ENCODE measurements around the gene TGFB2. TPM values are rescaled to one million over a fixed set of nuclear protein-coding genes. Genes with fewer than 3 reads are reported as not detected.

TGFB2 gene
- total RNA-seq, 4 donors from 2014 or later = 5.3 to 12.6 (median 6.1) TPM

DNA sequence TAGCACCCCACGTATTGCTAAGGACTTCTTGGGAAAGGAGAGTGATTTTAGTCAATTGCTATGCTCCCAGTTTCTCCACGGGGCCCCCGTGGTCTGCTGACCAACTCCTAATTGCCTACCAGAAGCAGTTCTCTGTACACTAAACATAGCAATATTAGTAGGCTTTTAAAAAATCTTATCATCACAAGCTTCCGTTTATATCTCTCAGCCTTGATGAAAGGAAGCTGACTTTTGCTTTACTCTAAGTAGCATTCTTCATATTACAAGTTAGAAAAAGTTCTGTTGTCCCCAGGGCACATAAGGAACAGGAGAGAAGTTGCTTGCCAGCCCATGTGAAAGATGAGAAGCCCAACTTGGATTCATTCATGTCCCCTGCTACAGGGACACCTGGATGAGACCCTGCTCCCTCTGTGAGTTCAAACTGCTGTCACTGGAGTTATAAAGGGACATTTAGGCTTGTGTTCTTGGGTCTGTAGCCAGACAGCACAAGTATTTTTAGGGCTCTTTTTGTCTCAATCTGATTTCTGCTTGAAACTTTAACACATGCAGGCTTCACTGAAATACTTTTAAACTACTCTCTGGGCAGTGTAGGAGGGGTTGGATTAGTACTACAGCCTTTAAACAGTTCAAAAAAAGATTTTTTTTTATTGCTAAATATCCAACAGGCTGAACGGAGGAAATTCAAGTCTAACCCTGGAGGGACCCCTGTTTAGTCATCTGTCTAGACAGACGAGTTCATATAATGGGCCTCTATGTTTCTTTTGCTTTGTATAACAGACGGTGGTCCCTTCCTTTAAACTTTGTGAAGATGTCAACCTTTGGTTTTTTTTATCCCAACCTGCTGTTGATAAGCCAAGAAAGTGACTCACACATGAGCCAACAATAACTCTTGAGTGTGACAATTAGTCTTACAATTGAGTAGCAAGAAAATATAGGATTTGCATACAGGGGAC is 29.5 kb downstream of the TGFB2 start:
- Histone ChIP-seq H3K27me3 (no peaks in the 10 kb centered on the region), H3K4me1 (peaks cover 38 to 71% (median 54%) of the 10 kb centered on the region in 4 donors), H3K36me3 (no peaks in the 10 kb centered on the region), H3K9me3 (no peaks in the 10 kb centered on the region), H3K4me3 (no peak overlapping the region), H3K27ac (replicated peaks in 1 of 4) (peak overlapping the region; percentile 28 to 53 (median 42))
- no peak for DNase-seq (ENCODE audit: extremely low spot score)
- TF ChIP-seq EP300 (IDR thresholded peaks at IDR 0.05) (no peak), POLR2AphosphoS5 (IDR thresholded peaks at IDR 0.05) (no peak), POLR2A (IDR thresholded peaks at IDR 0.05; ENCODE audit: low read depth) (no peak)
- TF ChIP-seq, protein P1, sequence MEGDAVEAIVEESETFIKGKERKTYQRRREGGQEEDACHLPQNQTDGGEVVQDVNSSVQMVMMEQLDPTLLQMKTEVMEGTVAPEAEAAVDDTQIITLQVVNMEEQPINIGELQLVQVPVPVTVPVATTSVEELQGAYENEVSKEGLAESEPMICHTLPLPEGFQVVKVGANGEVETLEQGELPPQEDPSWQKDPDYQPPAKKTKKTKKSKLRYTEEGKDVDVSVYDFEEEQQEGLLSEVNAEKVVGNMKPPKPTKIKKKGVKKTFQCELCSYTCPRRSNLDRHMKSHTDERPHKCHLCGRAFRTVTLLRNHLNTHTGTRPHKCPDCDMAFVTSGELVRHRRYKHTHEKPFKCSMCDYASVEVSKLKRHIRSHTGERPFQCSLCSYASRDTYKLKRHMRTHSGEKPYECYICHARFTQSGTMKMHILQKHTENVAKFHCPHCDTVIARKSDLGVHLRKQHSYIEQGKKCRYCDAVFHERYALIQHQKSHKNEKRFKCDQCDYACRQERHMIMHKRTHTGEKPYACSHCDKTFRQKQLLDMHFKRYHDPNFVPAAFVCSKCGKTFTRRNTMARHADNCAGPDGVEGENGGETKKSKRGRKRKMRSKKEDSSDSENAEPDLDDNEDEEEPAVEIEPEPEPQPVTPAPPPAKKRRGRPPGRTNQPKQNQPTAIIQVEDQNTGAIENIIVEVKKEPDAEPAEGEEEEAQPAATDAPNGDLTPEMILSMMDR (IDR thresholded peaks at IDR 0.05) = no peak
- intact Hi-C loops (cut with DNase I) = no loop called here
- WGBS = 33% methylated on average over 7 of the region's 7 CpGs

DNA sequence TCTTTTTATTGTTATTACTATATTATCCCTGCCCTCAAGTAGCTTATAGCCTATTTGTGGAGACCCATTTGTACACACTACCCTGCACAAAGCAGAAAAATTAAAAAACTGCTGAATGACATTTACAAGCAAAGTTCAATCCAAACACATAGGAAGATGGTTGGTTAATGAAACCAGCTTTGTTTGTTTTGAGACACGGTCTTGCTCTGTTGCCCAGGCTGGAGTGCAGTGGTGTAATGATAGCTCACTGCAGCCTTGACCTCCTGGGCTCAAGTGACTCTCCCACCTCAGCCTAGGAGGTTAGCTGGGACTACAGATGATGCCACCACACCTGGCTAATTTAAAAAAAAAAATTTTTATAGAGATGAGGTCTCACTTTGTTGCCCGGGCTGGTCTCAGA is 31.6 kb downstream of the TGFB2 start:
- intact Hi-C loops (cut with DNase I) = no loop called here
- DNase-seq (ENCODE audit: extremely low spot score) = no peak
- Histone ChIP-seq H3K27ac (replicated peaks in 1 of 4) (no peak overlapping the region), H3K36me3 (no peaks in the 10 kb centered on the region), H3K4me1 (peaks cover 44 to 69% (median 52%) of the 10 kb centered on the region in 4 donors), H3K9me3 (no peaks in the 10 kb centered on the region), H3K27me3 (no peaks in the 10 kb centered on the region), H3K4me3 (no peak overlapping the region)
- WGBS = 88% methylated on average over 2 of the region's 2 CpGs
- TF ChIP-seq POLR2AphosphoS5 (IDR thresholded peaks at IDR 0.05) (no peak), POLR2A (IDR thresholded peaks at IDR 0.05; ENCODE audit: low read depth) (no peak), EP300 (IDR thresholded peaks at IDR 0.05) (no peak)
- TF ChIP-seq, protein P1 (IDR thresholded peaks at IDR 0.05) = no peak

DNA sequence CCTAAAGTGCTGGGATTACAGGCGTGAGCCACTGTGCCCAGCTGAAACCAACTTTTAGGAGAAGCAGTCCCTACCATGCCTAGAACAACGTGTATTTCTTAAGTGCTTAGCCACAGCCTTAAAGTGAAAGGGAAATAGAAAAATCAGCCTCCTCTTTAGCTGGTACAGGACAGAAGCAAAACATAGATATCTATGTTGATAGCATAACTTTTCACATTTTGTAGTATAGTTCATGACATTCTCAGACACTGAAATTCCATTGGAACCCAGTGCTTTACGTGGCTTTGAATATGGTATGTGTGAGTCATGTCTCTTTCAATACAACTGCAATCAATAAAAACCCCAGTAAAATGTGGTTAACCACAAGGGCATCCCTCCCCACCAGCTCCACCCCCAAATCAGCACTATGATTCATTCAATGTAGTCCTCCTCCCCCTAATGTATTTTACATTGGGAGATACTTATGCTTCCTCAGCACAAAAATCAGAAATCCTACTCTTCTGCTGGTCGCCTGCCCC is 32.1 kb downstream of the TGFB2 start:
- TF ChIP-seq POLR2AphosphoS5 (IDR thresholded peaks at IDR 0.05) = no peak
- TF ChIP-seq, protein P1 (IDR thresholded peaks at IDR 0.05) = no peak
- peaks cover 39 to 65% (median 49%) of the 10 kb centered on the region in 4 donors for H3K4me1 ChIP-seq
- H3K27me3 ChIP-seq = no peaks in the 10 kb centered on the region
- no peak overlapping the region for H3K4me3 ChIP-seq
- no peaks in the 10 kb centered on the region for H3K36me3 ChIP-seq
- no peaks in the 10 kb centered on the region for H3K9me3 ChIP-seq
- intact Hi-C loops (cut with DNase I) = no loop called here
- no peak for DNase-seq (ENCODE audit: extremely low spot score)
- H3K27ac ChIP-seq (replicated peaks in 1 of 4) = no peak overlapping the region
- WGBS = 66% methylated on average over 4 of the region's 4 CpGs

DNA sequence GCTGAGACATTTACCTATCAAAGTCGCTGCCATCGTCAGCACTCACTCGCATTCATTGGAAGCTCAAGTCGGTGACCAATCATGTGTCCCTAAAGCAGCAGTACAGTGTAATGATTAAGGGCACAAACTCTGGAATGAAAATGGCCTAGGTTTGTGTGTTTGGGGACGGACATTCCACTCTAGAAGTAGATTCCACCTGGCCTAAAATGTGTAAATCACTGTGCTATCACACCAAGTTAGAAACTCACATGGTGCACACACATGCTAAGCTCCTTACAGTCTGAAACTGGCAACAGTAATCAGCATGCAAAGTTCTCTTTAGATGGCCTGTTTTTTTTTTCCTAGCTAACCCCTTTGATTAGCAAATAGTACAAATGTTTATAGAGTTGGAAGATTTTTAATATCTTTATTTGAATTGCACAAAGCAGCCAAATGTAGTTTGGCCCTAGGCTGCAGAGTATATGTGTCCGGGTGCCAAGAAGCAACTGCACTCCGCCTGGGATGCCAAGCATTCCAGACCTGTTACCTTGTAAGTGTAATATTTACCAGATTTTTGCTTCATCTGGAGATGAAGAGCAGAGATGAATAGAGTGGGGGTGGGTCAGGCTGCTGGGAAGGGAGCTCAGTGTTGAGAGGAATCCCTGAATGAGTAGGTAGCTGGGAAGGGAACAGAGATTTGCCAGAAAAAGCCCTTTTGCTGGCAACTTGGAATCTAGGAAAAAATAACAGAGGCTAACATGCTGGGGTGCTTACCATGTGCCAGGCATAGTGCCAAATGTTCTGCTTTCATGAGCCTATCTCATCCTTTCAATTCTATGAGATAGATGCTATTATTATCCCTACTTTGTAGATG is 35.2 kb downstream of the TGFB2 start:
- TF ChIP-seq POLR2A (IDR thresholded peaks at IDR 0.05; ENCODE audit: low read depth) (no peak), EP300 (IDR thresholded peaks at IDR 0.05) (peak; percentile 76), POLR2AphosphoS5 (IDR thresholded peaks at IDR 0.05) (peak in 1 of 2 donors; percentile 48)
- TF ChIP-seq, protein P1 (IDR thresholded peaks at IDR 0.05) = no peak
- no peak for DNase-seq (ENCODE audit: extremely low spot score)
- 63% methylated on average over 7 of the region's 7 CpGs for WGBS
- no peaks in the 10 kb centered on the region for H3K9me3 ChIP-seq
- H3K4me3 ChIP-seq = no peak overlapping the region
- peak overlapping the region; percentile 14 to 63 (median 54) for H3K27ac ChIP-seq (replicated peaks in 1 of 4)
- intact Hi-C loops (cut with DNase I) = no loop called here
- H3K27me3 ChIP-seq = no peaks in the 10 kb centered on the region
- no peaks in the 10 kb centered on the region for H3K36me3 ChIP-seq
- H3K4me1 ChIP-seq = peaks cover 13 to 48% (median 29%) of the 10 kb centered on the region in 4 donors
